C1 segment of cervical spinal cord (tissue), 14 donors: ENCODE measurements around the gene HAX1.
A peak's percentile ranks its signal among the peaks of the same experiment; 100 is the strongest.
"Not testable (repeated sequence)": the region's sequence is repeated elsewhere in the genome, so short reads cannot be mapped to it uniquely, and the experiment has no call there.

Experiments
- DNase-seq, 14 donors: peaks; one replicate each; lab custom pipeline; 2025; lab: John Stamatoyannopoulos, UW

Gene HAX1

GRCh38 chr1:154272217-154272998, at the start of gene HAX1:
HAX1 (plus strand) TSS chr1:154272629; CDS start chr1:154272724, 95 bp downstream.
- peak; percentile 37 to 97 (median 88) for DNase-seq

DNA sequence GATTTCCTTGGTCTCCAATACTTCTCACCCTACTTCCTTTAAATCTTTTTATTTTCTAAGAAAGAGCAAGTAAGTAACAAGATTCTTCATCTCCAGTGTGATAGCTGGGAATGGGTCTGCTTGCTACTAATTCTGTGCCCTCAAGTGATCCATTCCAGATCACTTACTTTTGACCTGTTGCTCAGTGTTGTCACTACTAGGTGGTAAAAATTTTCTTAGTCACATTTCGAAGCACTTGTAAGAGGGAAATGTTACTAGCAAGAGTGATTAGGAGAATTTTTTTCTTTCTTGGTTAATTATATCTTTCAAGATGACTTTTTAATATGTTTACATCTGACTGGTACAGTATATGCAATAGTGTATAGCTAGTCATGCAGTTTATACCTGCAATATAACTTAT, 49.5 kb upstream of the HAX1 start:
- no peak for DNase-seq

DNA sequence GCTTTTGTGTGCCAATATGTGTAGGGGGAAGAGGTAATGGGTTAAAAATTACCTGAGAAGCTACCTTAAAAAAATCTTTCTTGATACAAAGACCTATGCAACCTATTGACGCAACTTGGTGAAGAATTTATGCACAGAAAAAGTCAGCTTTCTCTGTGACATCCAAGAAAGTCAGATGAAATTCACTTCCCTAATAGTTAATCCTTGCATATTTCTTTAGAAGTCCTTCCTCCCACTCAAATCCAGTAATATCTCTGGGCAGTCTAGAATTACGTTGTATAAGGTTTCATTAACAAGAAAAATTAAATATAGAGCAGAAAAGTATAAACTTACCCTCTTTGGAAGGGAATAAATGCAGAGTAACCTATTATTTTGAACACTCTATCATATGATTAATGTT, 48.8 kb upstream of the HAX1 start:
- no peak for DNase-seq

DNA sequence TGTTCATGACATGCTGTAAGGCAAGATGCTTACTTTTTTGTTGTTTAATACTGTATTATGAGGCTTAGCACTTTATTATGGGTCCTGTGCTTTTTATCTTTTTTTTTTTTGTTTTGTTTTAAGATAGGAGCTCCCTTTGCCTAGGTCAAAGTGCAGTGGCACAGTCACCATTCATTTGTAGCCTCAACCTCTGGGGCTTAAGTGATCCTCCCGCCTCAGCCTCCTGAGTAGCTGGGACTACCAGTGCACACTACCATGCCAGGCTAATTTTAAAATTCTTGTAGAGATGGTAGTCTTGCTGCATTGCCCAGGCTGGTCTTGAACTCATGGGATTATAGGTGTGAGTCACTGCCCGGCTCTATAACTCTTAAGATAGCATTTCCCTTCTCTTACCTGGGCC, 47.1 kb upstream of the HAX1 start:
- DNase-seq: no peak

DNA sequence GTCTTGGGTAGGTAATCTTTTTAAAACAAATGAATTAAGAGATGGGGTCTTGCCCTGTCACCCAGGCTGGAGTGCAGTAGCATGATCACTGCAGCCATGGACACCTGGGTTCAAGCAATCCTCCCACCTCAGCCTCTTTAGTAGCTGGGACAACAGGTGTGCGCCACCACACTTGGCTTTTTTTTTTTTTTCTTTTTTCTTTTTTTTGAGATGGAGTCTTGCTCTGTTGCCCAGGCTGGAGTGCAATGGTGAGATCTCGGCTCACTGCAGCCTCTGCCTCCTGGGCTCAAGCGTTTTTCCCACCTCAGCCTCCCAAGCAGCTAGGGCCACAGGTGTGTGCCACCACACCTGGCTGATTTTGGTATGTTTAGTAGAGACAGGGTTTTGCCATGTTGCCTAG, 41.3 kb upstream of the HAX1 start:
- not testable (repeated sequence) for DNase-seq

- DNase-seq: not testable (repeated sequence)
Observed at GRCh38 chr1:154233127-154233526, 39.3 kb upstream of the HAX1 start.

DNA sequence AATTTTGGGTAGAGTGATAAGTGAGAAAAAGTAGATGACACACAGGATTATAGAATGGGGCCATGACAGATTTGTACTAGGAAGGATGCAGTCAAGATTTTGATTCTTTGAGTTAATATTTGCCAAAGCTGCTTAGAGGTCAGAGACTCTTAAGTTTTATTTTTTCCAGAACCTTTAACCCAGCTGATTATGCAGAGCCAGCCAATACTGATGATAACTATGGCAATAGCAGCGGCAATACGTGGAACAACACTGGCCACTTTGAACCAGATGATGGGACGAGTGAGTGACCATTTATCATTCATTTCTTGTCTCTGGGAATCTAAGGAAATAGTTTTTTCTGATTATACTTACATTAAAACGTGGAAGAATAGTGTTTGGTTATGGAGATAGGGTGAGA, 35.6 kb upstream of the HAX1 start:
- no peak for DNase-seq

DNA sequence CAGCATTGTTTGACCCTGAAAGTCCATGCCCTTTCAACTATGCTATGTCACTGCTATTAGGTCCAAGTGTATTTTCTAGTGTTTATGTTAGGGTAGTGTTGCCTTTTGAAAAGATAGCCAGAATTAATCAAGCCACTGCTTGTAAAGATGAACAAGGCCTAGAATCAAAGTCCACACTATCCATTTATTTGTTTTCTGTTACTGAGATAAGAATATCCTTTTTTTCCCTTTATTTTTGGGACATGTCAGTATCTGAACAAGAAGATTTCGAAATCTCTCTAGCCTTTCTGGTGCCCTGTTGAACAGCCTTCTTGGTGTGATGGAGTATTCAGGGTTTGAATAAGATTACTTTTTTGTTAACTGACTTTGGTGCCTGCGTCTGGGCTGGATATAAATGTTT, 35.0 kb upstream of the HAX1 start:
- no peak for DNase-seq

- DNase-seq: no peak
Observed at GRCh38 chr1:154237880-154238506, 34.4 kb upstream of the HAX1 start.

DNA sequence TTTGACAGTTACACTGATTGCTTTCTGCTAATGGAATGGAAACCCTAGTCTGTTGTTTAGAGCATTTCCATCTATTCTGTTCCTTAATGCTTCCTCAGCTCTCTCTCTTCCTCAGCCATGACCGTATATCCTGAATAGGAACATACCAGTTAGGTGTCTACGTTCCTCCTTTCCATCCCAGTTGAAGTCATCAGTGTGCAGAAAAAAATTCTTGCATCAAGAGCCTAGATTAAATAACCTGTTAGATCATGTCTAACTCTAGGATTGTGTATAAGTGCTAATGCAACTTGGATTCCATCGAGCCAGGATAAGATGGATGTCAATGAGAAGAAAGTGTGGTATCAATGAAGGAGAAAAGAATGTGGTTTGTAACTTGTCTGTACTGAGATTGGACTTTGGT, 32.9 kb upstream of the HAX1 start:
- DNase-seq: no peak

DNA sequence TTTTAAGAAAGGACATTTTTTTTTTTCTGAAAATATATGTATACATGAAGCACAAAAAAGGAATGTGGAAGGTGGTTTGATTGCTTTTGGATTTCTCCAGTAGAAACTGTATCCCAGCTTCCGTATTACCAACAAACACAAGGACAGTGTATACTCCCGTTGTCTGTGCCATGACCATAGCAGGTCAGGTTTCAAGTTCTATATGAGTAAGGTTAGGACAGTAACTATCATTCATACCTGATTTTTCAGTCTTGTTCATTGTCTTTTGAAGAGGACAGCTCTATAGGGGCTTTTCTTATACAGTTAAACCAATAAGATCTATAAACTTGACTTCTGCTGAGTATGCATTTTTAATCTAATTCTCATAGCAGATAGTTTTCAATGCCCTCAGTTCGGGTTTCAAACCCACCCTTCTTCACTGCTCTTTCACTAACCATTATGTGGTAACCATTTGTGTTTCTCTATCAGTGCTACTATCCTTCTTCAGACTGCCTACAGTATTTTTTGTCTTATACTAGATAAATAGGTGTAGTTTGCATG, 32.1 kb upstream of the HAX1 start:
- DNase-seq: no peak

DNA sequence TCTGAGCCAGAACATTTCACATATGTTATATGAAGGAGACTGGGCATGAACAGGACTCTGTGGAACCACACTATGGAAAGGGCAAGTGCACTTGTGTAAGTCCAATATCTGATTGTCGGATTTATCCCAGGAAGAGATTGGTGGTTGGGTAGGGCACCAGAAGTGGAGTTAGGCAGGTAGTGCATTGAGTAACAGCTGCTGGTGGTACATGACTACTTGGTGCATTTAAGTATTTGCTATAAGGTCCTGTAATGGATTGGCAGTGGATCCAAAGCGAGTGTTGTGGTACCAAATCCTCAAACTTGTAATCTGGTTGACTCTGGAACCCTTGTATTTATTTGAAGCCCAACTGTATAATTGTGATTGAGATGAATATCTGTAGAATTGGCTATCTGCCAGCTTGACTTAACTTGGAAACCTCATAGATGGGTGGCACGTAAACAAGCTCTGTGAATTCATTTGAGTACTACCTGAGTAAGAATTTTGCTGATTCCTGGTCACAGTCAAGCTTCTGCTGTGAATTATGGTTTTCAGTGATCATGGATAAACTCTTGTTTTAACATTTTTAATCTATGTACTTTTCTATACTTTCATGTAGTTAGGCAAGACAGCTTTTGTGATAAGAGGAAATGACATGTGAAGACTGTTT, 30.6 kb upstream of the HAX1 start:
- no peak for DNase-seq

DNA sequence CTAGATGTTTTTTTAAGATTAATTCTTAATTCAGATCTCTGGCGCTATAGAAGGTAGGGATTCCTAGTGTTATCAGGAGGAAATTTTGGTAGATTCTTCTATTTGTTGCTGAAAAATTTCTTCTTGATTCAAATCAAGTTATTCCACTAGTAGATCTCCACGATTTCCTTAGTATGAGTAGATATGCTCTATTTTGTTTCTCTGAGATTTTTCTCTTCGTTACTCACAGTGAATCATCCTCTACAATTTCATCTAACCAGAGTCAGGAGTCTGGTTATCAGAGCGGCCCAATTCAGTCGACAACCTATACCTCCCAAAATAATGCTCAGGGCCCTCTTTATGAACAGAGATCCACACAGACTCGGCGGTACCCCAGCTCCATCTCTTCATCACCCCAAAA, 18.8 kb upstream of the HAX1 start:
- no peak for DNase-seq

- no peak for DNase-seq
Observed at GRCh38 chr1:154256686-154257085, 15.7 kb upstream of the HAX1 start.

DNA sequence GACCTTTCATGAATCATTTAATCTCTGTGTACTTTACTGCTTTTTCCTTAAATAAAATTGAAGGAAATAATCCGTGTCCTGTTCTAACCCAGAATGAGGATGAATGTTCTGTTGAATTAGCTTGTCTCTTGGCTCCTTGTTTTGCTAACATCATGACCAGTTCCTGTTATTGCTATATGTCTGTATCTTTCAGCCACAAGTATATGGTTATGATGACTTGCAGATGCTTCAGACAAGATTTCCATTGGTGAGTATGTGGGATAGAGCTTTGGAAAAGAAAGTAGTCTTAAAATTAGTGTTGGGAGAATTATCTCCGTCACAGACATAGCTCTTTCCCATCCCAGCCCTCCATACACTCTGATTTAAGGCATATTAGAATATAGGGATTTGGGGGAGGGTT, 13.6 kb upstream of the HAX1 start:
- DNase-seq: no peak

DNA sequence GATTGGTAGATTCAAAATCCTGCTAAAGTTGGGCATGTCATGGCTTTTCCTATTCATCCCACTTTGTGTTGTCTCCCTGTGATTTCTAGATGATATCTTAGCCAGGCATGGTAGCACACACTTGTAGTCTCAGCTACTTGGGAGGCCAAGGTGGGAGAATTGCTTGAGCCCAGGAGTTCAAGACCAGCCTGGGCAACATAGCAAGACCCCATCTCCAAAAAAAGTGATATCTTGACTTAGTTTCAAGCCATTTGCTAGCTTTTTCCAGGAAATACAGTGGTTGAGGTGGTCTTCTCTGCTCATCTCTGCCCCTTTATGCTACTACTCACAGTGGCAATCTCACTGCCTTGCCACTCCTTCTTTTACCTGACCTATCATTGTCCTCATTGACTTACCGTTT, 12.3 kb upstream of the HAX1 start:
- no peak for DNase-seq

DNA sequence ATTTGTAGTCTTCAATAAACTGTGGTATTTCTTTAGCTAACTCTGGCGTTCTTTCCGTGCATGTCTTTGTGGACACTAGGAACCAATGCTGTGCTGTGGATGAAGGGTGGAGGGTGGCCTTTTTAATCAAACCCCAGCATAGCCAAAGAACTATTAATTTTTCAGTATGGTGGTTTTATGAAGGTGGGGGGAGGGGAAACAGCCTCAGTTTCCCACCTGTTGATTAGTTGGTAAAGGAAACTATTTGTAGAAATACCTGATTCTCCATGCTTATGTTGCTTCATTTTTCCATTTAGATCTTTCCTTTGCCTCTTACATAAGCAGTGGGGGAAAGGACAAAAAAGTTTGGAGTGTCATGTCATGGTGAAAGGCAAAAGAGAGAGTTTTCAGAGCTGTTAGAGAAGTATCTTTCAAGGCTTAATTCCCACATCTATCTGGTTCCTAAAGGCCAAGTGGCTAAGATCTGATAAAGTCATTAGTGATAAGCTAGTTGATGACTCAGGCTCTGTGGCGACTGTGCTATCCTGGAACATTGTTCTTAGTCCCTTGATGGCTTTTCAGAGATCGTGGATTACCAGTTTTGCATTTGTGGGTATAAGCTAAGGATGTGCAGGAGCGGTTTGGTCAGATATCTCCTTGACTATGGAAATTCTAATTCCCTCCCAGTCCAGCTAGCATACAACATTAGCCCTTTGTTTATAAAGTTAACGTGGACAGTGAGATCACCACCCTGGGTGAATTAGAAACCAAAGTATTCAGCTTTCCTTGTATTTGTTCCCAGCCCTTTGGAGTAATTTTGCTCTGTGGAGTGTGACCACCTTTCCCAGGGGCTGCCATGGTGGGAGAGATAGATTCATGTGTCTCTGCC, 8.7 kb upstream of the HAX1 start:
- DNase-seq: no peak

GRCh38 chr1:154264454-154264853, 8.0 kb upstream of the HAX1 start:
- no peak for DNase-seq

DNA sequence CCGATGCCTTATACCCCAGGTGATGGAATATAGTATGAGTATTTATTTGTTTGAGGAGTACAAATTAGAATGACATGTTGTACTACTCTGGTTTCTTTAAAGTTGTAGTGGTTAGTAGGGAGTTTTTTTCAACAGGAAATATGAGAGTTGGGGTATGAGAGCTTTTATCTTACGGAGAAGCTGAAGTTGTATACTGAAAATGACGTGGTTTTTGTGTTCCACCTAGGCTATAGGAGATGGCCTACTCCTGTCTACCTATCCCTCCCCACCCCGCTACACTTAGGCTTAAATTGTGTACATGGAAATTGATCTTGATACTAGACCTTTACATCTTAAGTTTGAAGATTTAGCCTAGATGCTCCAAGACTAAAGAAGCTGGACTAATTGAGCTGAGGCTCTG, 6.8 kb upstream of the HAX1 start:
- DNase-seq: no peak

- DNase-seq: no peak
Observed at GRCh38 chr1:154270833-154271232, 1.6 kb upstream of the HAX1 start.

DNA sequence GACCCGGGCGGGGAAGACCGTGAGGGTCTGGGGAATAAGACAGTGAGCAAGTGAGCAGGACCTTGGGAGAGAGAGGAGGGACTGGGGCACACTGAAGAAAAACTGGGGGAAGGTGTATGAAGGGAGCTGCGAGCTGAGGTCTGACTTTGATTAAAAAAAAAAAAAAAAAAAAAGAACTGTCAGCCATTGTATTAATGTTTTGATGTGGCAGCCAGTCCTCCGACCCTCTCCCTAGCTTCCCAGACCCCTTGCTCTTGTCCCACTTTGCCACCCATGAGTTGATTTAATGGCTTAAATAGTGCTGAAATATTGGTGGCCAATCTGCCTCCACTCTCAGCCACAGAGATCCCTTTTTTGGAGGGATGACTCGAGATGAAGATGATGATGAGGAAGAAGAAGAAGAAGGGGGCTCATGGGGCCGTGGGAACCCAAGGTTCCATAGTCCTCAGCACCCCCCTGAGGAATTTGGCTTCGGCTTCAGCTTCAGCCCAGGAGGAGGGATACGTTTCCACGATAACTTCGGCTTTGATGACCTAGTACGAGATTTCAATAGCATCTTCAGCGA, 652 bp downstream of the HAX1 start:
- DNase-seq: no peak
